Middle frontal gyrus (tissue), 1 donor: ENCODE data around the gene CCDC13.

Source experiments
- DNase-seq: peaks from one replicate; pipeline ENCODE4 v3.0.0-alpha.2; 2015; ENCODE audit warnings: low spot score; ENCODE audit errors: extremely low spot score

Gene CCDC13

DNA sequence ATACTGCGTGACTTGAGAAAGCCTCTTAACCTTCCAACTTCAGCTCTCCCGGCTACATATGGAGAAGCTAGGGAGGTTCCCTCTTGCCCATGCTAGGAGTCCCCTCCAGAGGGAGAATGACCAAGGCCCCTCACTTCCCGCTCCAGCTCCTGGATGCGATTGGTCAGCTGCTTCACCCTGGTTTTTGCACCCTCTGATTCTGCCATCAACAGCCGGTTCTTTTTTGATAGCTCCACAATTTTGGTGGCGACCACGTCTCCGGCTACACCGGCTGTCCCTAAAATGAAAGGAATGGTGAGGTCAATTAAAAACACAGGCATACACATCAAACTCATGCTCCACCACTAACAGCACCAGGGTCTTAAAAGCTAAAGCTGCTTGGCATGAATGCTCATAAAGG, 20.6 kb downstream of the CCDC13 start:
- no peak for DNase-seq

DNA sequence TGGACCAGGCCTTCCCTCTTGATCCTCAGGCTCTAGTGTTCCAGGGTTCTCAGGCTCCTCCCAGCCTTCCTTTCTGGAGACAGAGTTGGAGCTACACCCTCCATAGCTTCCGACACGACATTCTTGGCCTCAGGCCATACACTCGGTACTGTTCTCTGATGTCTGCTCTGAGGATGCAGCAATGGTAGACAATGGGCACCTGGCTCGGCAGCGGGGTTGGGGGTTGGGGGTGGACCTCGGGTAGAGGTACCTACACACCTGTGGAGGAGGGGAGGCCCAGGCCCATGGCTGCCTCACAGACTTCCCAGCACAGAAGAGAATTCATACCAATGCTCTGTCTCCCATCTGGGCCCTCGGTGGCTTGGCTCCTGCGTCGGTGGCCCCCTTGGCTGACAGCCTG, 21.4 kb downstream of the CCDC13 start:
- DNase-seq, result no peak

DNA sequence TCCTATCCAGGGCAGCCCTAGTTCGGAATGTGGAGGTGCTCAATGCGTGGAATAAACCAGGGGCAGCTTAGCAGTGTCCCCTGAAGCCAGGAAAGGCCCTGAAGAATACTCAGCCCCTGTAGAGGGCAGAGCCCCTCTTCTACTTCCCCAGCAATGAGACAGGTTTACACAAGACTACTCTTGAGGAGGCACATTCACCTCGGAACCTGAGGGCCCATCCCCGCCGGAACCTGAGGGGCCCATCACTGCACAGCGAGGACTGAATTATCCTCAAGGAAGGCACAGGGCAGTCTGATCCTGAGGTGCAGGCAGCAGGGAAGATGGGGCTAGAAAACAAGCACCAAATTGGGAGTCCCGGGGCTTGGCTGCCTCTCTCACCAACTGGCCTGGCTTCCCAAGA, 22.2 kb downstream of the CCDC13 start:
- no peak for DNase-seq

DNA sequence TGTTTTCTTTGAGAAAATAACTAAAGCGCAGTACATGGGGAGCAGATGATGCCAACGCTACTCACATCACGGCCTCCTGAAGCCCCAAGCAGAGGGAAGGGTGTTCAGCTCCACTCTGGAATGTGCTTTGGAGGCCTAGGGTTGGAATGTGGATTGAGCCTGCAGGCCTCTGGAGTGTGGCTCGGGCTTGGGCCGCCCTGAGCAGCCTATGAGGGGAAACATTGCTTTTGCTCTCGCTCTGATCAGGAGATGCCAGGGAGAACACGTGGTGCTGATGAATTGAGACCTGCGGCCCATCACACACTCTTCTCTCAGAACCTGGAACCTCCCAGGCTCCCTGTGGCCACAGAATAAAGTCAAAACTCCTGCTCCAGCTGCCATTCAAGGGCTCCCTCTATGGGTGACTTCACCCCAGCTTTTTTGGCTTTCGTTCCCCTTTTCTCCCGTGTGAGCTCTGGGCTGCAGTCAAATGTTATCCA, 23.3 kb downstream of the CCDC13 start:
- no peak for DNase-seq

DNA sequence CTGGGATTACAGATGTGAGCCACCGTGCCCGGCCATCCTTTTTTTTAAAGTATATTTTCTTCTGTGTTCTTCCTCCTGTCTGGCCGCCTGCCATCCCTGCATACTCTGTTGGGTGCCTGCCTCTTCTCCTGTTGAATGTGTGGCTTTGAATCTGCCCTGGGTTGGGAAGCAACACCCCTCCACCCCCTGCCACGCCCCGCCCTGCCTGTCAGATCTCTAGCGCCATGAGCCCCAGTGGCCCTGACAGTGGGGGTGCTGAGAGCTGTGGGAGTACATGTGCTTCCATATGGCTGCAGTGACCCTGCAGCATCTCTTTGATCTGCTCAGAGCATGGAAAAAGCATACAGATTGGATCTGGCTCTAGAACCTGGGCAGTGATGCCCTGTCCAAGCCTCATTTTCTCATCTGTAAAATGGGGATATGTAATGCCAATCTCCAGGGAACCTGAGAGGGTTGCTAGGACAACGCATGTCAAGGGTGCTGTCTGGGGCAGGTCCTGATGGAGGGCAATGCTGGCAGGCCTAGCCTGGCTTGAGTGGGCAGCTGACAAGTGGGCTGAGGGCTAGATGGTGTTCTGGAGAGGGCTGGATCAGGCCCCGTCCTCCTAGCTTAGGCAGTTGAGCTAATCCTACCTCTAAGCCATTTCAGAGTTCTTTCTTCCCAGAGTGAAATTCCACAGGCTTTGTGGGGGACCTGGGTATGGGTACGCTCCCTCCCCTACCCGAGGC, 23.9 kb downstream of the CCDC13 start:
- no peak for DNase-seq

DNA sequence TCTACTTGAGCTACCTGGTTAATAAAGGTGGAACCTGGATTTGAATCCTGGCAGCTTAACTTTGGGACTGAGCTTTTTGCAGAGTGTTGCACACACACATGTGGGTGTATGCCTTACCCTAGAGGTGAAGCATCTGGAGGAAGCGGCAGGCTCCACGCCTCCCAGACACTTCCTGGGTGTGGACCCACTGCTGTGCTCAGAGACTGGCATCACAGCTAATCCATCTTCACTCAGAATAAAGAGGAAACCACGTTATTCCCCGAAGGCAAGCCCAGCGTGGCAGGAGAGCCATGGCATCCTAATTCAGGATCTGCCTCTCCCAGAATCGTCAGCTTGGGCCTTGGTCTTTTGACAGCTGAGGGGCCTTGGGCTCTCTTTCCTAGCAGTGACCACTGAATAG, 25.5 kb downstream of the CCDC13 start:
- no peak for DNase-seq

DNA sequence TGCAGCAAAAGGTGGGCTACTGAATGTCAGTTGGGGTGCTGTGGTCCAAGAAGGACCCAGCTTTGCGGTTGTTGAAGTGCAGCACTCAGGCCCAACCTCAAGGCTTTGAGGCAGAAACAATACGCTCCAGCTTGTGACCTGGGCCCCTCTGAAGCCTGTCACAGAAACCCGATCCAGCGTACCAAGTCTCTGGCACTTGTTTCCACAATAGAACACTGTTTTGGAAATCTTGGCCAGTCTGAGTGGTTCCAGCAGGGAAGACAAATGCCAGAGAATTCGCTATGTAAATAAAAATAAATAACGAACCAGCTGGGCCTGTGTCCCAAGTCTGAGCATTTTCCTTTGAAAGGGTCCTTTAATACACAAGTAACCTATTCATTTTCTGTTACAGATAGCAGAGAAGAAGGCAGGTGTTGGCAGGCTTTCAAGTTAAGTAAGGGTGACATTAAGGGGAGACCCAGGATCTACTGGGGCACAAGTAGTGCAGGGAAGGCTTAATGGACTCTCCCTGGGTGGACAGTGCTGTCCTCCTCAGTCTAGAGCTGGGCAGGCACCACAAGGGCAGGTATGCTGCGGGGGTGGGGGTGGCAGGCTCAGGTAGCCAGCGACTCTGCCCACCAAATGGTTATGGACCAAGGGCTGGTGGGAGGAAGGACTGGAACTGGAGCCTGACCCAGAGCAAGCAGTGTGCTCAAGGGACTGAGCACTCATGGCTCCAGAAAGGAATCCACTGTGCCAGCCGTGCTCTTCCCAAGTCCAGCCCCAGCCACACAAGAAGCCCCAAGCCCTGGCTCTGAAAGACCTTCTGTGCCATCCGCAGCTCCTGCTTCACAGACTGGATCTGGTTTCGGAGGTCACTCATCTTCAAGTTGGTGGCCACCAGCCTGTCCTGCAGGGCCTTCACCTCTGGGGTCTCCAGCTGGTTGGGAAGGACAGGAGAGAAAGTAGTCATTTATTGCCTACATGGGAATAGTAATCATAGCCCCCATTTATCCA, 26.3 kb downstream of the CCDC13 start:
- no peak for DNase-seq

DNA sequence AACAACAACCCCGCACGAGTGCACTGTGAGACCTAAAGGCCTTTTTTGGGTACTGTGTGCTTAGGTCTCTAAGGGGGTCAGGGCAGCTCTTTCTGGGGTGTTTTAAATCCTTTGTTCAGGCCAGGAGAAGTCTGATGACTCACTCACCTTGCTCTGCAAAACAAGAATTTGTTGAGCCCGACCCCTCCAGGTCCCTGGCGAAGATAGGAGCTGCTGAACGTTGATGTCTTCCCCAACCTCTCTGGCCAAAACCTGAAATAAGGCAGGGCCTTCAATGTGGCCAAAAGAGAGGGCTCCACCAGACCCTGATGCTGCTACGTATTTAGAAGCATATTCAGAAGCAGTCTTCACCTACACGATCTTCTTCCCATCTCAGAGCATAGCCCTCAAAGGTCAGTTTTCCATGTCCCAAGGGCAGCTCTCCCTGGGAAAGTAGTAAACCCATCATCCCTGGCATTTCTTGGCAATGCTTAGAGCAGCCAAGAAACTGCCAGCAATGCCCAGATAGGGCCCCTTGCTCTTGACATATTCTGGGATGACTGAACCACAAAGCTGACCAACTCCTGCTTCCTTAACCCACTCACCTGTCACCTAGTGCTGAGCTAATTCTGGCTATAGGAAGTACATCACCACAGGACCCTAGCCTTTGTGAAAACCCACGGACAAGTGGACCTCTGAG, 27.1 kb downstream of the CCDC13 start:
- DNase-seq, result no peak

DNA sequence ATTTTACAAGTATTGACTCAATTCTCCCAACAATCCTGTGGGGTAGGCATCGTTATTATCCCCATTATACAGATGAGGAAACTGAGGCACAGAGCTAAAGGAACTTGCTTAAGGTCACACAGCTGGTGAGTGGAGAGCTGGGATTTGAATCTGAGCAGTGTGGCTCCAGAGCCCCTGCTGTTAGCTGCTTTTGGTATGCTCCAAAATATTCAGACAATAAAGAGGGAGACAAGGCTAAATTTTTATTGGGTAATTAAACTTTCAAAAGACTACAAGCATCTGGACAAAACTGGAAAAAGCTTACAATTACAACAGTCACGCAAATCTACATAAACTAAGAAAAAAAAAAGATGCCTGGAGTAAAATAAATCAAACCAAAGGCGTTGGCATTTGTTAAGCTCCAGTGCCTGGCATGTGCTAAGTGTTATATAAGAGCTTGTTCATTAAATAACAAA, 27.7 kb downstream of the CCDC13 start:
- no peak for DNase-seq

DNA sequence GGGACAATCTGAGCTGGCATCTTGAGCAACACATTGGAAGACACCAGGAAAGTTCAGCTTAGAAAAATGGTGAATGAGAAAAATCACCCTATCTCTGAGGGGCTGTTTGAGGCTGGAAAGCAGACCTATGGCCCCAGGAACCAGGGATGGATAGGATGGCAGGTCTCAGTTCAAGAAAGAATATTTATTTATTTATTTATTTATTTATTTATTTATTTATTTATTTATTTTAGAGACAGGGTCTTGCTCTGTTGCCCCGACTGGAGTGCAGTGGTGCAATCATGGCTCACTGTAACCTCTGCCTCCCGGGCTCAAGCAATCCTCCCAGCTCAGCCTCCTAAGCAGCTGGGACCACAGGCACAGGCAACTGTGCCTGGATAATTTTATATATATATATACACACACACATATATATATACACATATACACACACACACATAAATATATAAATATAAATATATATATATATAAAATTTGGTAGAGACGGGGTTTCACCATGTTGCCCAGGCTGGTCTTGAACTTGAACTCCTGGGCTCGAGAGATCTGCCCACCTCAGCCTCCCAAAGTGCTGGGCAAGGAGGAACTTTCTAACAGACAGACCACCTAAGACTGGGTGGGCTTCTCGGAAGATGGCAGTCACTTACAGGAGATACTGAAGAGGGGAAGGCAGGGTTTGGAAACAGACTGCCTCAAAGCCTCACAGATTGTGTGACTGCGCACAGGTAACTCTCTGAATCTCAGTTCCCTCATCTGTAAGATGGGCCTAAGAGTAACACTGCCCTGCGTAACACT, 29.7 kb downstream of the CCDC13 start:
- DNase-seq, result no peak

DNA sequence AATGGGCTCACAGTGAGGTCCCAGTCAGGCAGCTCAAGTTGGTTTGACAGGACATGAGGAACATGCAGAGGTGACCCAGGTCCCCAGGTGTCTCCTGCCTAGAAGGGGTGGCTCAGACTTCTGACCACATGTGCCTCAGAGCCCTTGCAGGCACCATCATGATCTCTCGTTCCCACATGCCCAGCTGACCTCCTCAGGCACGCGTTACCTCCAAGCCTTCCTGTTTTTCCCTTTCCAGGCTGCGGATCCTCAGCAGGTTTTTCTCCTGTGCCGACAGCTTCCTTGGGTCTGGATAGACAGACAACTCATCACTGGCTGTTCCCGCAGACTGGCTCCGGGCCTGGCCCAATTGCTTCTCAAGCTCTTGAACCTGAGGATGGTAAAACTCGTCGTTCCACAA, 30.4 kb downstream of the CCDC13 start:
- DNase-seq, result no peak

DNA sequence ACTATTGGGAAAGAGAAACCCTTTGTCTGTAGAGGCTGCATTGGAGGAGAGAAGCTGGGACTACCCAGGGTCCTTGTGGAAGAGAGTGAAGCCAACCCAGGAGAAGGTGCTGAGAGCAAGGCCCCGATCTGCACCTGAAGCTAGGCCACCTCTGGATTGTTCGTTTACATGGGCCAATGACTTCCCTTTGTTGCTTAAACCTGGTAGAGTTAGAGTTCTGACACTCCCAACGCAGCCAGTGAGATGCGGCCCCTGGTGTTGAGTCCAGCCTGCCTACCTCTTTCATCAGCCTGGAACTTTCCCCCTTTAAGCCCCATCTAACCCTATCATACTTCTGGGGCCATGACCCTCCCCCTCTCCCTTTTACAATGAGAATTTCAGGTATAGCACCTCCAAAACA, 30.8 kb downstream of the CCDC13 start:
- DNase-seq, result no peak

DNA sequence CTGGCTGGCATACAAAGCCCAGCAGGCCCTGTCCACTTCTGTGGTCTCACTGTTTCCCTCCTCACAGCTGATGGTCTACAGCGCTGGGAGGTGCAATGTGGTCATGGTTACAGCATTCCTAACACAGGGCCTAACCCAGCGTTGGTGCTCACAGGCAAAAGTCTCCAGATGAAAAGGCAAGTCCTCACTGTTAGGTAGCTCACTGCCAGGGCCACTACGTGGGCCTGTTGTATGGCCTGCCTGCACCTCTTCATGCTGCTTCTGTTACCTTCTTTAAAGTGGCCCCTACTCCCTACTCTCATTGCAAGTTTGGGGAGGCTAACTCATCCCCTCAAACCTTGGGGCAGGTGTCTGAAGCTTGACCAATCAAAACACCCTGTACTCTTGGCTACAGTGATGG, 31.3 kb downstream of the CCDC13 start:
- DNase-seq, result no peak

DNA sequence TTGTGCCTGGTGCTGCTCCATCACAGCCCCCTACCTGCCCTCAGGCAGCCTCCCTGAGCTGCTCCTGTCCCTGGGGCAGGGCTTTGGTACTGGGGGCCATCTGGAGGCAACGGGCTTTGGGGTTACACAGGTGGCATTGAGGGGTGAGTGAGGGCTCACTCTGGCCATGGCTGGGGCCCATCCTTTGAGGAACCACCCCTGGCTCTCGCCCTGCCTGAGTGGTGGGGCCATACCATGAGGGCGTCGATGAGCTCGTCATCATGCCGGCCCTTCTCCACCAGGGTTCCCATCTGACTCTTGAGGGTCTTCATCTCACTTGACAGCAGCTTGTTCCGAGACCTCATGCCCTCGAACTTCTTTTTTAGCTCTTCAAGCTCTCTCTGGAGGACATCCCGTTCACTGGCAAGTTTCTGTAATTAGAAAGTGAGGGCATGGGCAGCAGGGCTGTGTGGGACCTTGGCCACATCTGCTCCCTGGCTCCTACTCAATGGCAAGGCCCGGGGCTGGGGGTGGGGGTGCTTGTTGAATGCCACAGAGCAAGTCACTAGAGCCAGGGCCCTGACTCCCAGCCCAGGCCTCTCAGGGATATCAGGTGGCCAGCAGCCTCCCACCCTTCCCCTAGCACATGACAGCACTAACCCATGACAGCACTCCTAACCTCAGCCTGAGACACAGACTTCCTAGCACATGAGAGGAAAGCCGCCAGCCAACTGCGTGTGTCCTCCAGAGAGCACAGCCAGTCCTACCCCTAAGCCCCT, 33.5 kb downstream of the CCDC13 start:
- DNase-seq, result no peak

DNA sequence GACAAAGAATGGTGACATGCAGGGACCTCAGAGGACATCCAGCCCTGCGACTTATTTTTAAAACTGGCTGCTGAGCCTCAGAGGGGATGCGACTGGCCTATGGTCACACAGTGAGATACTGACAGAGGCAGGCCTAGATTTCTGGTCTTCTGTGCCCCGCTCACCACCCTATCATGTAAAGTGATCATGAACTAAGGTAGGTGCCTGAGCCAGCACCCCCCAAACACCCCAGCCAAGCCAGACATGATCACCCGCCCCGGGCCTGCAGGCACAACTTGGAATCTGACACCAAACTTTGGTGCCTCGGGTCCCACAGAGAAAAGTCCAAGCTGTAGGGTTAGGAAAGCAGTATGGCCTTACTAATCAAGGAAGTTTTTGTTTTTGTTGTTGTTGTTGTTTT, 36.5 kb downstream of the CCDC13 start:
- DNase-seq, result no peak

DNA sequence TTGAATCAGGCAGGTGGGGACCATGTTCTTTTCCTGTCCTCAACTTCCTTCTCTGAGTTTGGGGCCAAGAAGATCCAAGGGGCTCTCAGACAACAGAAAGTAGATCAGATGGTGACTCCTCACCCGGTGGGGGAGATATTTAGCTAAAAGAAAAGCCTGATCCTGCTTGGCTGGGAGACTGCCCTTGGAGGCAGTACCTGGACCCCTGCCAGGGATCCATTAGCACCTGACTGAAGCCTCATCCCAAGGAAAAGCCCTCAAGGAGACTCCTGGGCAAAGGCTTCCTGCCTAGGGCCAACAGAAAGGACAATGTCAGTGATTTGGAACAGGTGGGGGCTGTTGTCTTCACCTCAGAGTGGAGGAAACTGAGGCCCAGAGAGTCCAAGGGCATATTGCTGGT, 37.0 kb downstream of the CCDC13 start:
- DNase-seq, result no peak

DNA sequence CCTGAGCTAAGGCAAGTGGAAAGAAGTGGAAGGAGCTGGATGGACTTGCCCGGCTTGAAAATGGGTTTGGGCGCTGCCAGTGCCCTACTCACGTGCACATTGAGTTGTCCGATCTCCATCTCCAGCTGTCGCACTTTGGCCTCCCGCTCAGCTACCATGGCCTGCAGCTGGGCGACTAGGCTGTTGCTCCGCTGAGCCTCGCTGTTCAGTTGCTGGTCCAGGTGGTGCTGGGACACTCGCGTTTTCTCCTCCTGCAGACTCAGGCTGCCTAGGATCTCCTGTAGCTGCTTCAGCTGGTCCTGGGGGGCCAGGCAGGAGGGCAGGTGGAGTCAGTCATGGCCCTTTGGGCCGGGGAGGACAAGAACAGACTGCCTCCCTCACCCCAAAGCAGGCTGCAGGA, 37.4 kb downstream of the CCDC13 start:
- DNase-seq, result no peak

DNA sequence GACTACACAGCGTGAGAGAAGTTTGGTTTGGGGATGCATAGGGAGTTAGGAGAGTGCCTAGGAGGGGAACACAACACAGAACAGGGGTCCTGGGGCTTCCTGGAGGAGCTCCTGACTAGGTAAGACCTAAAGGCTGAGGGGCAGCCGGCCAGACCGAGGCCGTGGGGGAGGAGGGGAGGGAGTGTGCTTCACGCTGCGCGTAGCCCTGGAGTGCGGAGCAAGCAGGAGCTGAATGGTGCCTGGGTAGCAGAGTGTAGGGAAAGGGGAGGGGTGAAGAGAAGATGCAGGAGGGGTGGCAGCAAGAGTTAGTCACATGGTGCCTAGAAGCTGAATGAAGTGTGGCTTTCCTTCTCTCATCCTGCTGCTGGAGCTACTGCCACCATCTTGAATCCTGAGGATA, 38.0 kb downstream of the CCDC13 start:
- DNase-seq, result no peak

DNA sequence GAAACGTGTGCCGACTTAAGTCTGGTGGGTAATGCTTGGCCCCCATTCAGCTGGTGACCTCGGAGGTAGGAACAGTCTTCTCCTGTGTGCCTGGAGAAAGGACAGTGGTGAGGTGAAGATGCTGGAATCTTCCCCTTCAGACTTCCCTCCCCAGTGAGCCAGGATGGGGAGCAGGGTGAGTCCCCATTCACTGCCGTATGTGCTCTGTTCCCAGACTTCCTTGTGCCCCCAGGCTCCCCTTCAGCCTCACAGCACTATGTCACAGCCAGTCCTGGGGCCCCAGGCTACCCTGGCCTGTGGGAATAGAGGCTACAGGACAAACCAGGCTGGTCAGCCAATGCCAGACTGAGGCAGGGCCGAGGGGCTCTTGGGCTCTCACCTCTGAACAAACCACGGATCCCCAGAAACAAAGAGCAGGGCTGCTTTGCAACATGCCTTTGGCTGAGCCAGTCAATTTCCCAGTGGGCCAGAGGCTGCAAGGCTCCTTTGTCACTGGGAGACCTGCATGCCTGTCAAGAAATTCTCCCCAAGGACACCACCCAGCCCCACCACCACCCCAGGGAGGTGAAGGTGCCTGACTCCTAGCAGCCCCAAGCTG, 38.7 kb downstream of the CCDC13 start:
- no peak for DNase-seq
